ENCODE results near the gene NAT10. TPM values are rescaled to one million over a fixed set of nuclear protein-coding genes. Genes with fewer than 3 reads are reported as not detected.

NAT10 gene
- total and polyA plus RNA-seq, 2 experiments from 2014 or later = 44.1 to 58.8 TPM

GRCh38 chr11:34148504-34149165, 43.2 kb downstream of the NAT10 start (continued):
- TF ChIP-seq ETS1 (IDR thresholded peaks at IDR 0.05) = no peak
- TF ChIP-seq EZH2phosphoT487 (IDR thresholded peaks at IDR 0.05; ENCODE audit: unreplicated experiment) = no peak
- no peak for TF ChIP-seq ZNF462 (CRISPR knock-in tag; IDR thresholded peaks at IDR 0.05)
- no peak for TF ChIP-seq STAT1 (IDR thresholded peaks at IDR 0.05; ENCODE audit: unreplicated experiment)
- TF ChIP-seq CREB1 (CRISPR knock-in tag; IDR thresholded peaks at IDR 0.05; ENCODE audit: low read depth) = no peak
- TF ChIP-seq EZH2 (IDR thresholded peaks at IDR 0.05; ENCODE audit: low read depth, unreplicated experiment) = no peak

GRCh38 chr11:34149274-34149673, 43.8 kb downstream of the NAT10 start:
- Histone ChIP-seq H3K9me2 (ENCODE audit: insufficient read depth) (no peaks in the 10 kb centered on the region), H3K4me1 (ENCODE audit: insufficient read depth) (no peaks in the 10 kb centered on the region), H2AFZ (no peak overlapping the region), H3K4me3 (no peak overlapping the region), H3K27me3 (ENCODE audit: insufficient read depth) (no peaks in the 10 kb centered on the region), H3K79me2 (replicated peaks; ENCODE audit: insufficient read depth) (no peaks in the 10 kb centered on the region), H3F3A (replicated peaks; ENCODE audit: low read depth) (0 out of 2 replicates have a peak, but pooled peaks cover 5% of the 10 kb centered on the region), H4K20me1 (replicated peaks; ENCODE audit: insufficient read depth) (peaks cover 5% of the 10 kb centered on the region; the same call in 1 of the 2 replicates), H3K27ac (ENCODE audit: low read depth) (no peak overlapping the region), H3K4me2 (no peak overlapping the region), H3K36me3 (ENCODE audit: insufficient read depth) (peaks cover 16% of the 10 kb centered on the region)
- ATAC-seq (no peak), DNase-seq (ENCODE audit: low spot score) (no peak)
- Mint-ChIP-seq H3K4me3 (no peak overlapping the region), H3K9me3 (no peaks in the 10 kb centered on the region; the same call in 2 of the 3 replicates), H3K27me3 (ENCODE audit: insufficient read depth, low read depth, poor library complexity) (peaks cover 18% of the 10 kb centered on the region), H3K4me1 (peaks cover 3% of the 10 kb centered on the region; the same call in 1 of the 3 replicates), H3K36me3 (ENCODE audit: low read depth) (peaks cover 61% of the 10 kb centered on the region), H3K27ac (peak overlapping the region; percentile 75; the same call in 1 of the 2 replicates)
- no peak for TF ChIP-seq EZH2 (IDR thresholded peaks at IDR 0.05; ENCODE audit: low read depth, unreplicated experiment)
- no peak for TF ChIP-seq ZNF114 (CRISPR knock-in tag; IDR thresholded peaks at IDR 0.05)
- TF ChIP-seq ZNF462 (CRISPR knock-in tag; IDR thresholded peaks at IDR 0.05) = no peak
